NT2/D1 (cell line): ENCODE results near the gene PPM1A.

Experiments used
- YY1 ChIP-seq: IDR thresholded peaks from 2 replicates; pipeline ENCODE4 v1.6.1; 2011; ENCODE audit not compliant: insufficient read length, insufficient read depth
- ZNF274 ChIP-seq: IDR thresholded peaks from 2 replicates; pipeline ENCODE4 v1.6.1; 2011; ENCODE audit warnings: mild to moderate bottlenecking, low read depth, low read length

GRCh38 chr14:60324837-60325236, 75.8 kb downstream of the PPM1A start:
- TF ChIP-seq YY1, result no peak
- TF ChIP-seq ZNF274, result no peak
